Naive thymus-derived CD4-positive, alpha-beta T cell (primary cell): Measurements from ENCODE around the gene MREG. TPM values are rescaled to one million over a fixed set of nuclear protein-coding genes. Genes with fewer than 3 reads are reported as not detected.
A peak's percentile ranks its signal among the peaks of the same experiment; 100 is the strongest.

Experiments
- ATAC-seq: fragments of 150-1000 bp; cut with Tn5 transposase; 2 replicates; pipeline ENCODE4 v1.10.0; 2021; ENCODE audit warnings: mild to moderate bottlenecking, moderate library complexity
- CTCF ChIA-PET: fragments of 350-600 bp; sonication (Branson Sonifier 250); formaldehyde crosslinking; loops from one replicate; lab custom pipeline; 2021; ENCODE audit warnings: antibody characterized with exemption; lab: Charles Lee
- POLR2A ChIA-PET: fragments of 350-600 bp; sonication (Branson Sonifier 250); formaldehyde crosslinking; loops from one replicate; lab custom pipeline; 2021; ENCODE audit warnings: antibody characterized with exemption, inconsistent platforms; lab: Charles Lee
- DNase-seq, 9 donors: peaks; one replicate each; pipeline versions ENCODE4 v3.0.0 to v3.0.0-alpha.2; 2020 to 2022; ENCODE audit warnings: mixed read lengths in 1 of 9
- H3K27ac ChIP-seq: one replicate; pipeline ENCODE4 v1.7.0; 2013; ENCODE audit warnings: mild to moderate bottlenecking, low read depth, low read length, moderate library complexity
- H3K27me3 ChIP-seq, 2 donors: one replicate each; pipeline ENCODE4 v1.7.0; 2013; ENCODE audit warnings: low read length in 2 of 2, mild to moderate bottlenecking in 2 of 2, moderate library complexity in 2 of 2; ENCODE audit not compliant: control insufficient read depth in 2 of 2, insufficient read depth in 2 of 2
- H3K36me3 ChIP-seq, 3 experiments: 1 replicate in 2 of 3; 2 replicates in 1 of 3; pipeline ENCODE4 v1.7.0; 2013; ENCODE audit warnings: low read length in 3 of 3, mild to moderate bottlenecking in 3 of 3, moderate library complexity in 1 of 3; ENCODE audit not compliant: insufficient read depth in 3 of 3, control insufficient read depth in 2 of 3
- H3K4me1 ChIP-seq, 2 donors: one replicate each; pipeline ENCODE4 v1.7.0; 2013; ENCODE audit warnings: low read length in 2 of 2, mild to moderate bottlenecking in 2 of 2, moderate library complexity in 1 of 2; ENCODE audit not compliant: control insufficient read depth in 2 of 2, insufficient read depth in 2 of 2
- H3K4me3 ChIP-seq: 2 replicates; pipeline ENCODE4 v1.7.0; 2013; ENCODE audit warnings: mild to moderate bottlenecking, low read length
- H3K9me3 ChIP-seq, 3 experiments: 1 replicate in 2 of 3; 2 replicates in 1 of 3; pipeline ENCODE4 v1.7.0; 2013; ENCODE audit warnings: low read length in 3 of 3; ENCODE audit not compliant: control insufficient read depth in 2 of 3
- H3K27ac Mint-ChIP-seq, 9 donors: one replicate each; pipeline ENCODE4 v1.8.0; 2020 to 2022; ENCODE audit warnings: mixed read lengths in 9 of 9, mild to moderate bottlenecking in 8 of 9, moderate library complexity in 5 of 9, inconsistent platforms in 2 of 9
- H3K27me3 Mint-ChIP-seq, 5 donors: one replicate each; pipeline ENCODE4 v1.8.0; 2021 to 2022; ENCODE audit warnings: mixed read lengths in 5 of 5, mild to moderate bottlenecking in 1 of 5
- H3K36me3 Mint-ChIP-seq, 5 donors: one replicate each; pipeline ENCODE4 v1.8.0; 2020 to 2022; ENCODE audit warnings: mixed read lengths in 5 of 5, mild to moderate bottlenecking in 3 of 5, inconsistent platforms in 1 of 5
- H3K4me1 Mint-ChIP-seq, 7 donors: one replicate each; pipeline ENCODE4 v1.8.0; 2020 to 2022; ENCODE audit warnings: mixed read lengths in 7 of 7, mild to moderate bottlenecking in 3 of 7, inconsistent platforms in 1 of 7
- H3K4me3 Mint-ChIP-seq, 10 donors: one replicate each; pipeline ENCODE4 v1.8.0; 2020 to 2022; ENCODE audit warnings: mild to moderate bottlenecking in 10 of 10, mixed read lengths in 10 of 10, moderate library complexity in 6 of 10, inconsistent platforms in 2 of 10
- H3K9me3 Mint-ChIP-seq, 11 donors: one replicate each; pipeline ENCODE4 v1.8.0; 2020 to 2022; ENCODE audit warnings: mixed read lengths in 11 of 11, mild to moderate bottlenecking in 4 of 11, inconsistent platforms in 1 of 11, moderate library complexity in 1 of 11
- intact Hi-C, 2 donors: fragments of 100-400 bp; cut with micrococcal nuclease; formaldehyde crosslinking; loops; one replicate each; pipeline ENCODE4 v1.15.1; 2023
- polyA plus RNA-seq, 2 donors: library from polyadenylated mRNA; unstranded; fragments of 300-500 nt; fragmentation: Illumina TruSeq; gene quantifications; one replicate each; pipeline ENCODE4 v1.2.3, GENCODE V29; 2021
- total RNA-seq, 6 experiments: library from RNA in 5 of 6; stranded (reverse) in 5 of 6; gene quantifications; 1 replicate in 5 of 6; 2 replicates in 1 of 6; pipeline ENCODE4 v1.2.3 and lab custom pipeline; 2021 to 2026

The MREG gene
- total and polyA plus RNA-seq, 7 experiments from 2014 or later, result 0.39 to 8.5 (median 6.1) TPM

GRCh38 chr2:215917953-215918620, 95.3 kb downstream of the MREG start:
- ATAC-seq, result no peak
- peaks cover 0 to 8% (median 0%) of the 10 kb centered on the region in 7 donors for H3K4me1 Mint-ChIP-seq
- H3K27ac Mint-ChIP-seq, result peak overlapping the region in 1 of 9 donors; percentile 1
- no peak for DNase-seq
- H3K4me1 ChIP-seq, result no peaks in the 10 kb centered on the region
- no peak overlapping the region for H3K4me3 Mint-ChIP-seq
- H3K36me3 ChIP-seq, result no peaks in the 10 kb centered on the region
- H3K4me3 ChIP-seq, result no peak overlapping the region
- no peaks in the 10 kb centered on the region for H3K9me3 ChIP-seq
- CTCF ChIA-PET, result interaction anchor here (0.6 to 2.1 kb wide), 3 partner anchors 41 to 466 kb away, joined by 3 to 8 read pairs (median 6); no protein-coding TSS in a partner anchor
- H3K27me3 ChIP-seq, result no peaks in the 10 kb centered on the region
- peaks cover 0 to 15% (median 10%) of the 10 kb centered on the region in 5 donors for H3K27me3 Mint-ChIP-seq
- H3K9me3 Mint-ChIP-seq, result no peaks in the 10 kb centered on the region
- POLR2A ChIA-PET, result no interaction called here
- intact Hi-C loops, result no loop called here
- no peaks in the 10 kb centered on the region for H3K36me3 Mint-ChIP-seq
- no peak overlapping the region for H3K27ac ChIP-seq

- H3K4me1 Mint-ChIP-seq, result peaks cover 0 to 8% (median 0%) of the 10 kb centered on the region in 7 donors
- ATAC-seq, result no peak
These were observed 97.9 kb downstream of the MREG start for GRCh38 chr2:215915441-215915840.

GRCh38 chr2:215914777-215915165, 98.6 kb downstream of the MREG start:
- H3K9me3 Mint-ChIP-seq, result no peaks in the 10 kb centered on the region
- H3K27ac ChIP-seq, result no peak overlapping the region
- no peaks in the 10 kb centered on the region for H3K36me3 Mint-ChIP-seq
- peaks cover 0 to 8% (median 0%) of the 10 kb centered on the region in 7 donors for H3K4me1 Mint-ChIP-seq
- H3K27ac Mint-ChIP-seq, result no peak overlapping the region
- H3K9me3 ChIP-seq, result no peaks in the 10 kb centered on the region
- H3K4me1 ChIP-seq, result no peaks in the 10 kb centered on the region
- no peak overlapping the region for H3K4me3 Mint-ChIP-seq
- DNase-seq, result no peak
- no peak for ATAC-seq
- POLR2A ChIA-PET, result no interaction called here
- intact Hi-C loops, result no loop called here
- peaks cover 10 to 25% (median 12%) of the 10 kb centered on the region in 5 donors for H3K27me3 Mint-ChIP-seq
- CTCF ChIA-PET, result no interaction called here
- no peak overlapping the region for H3K4me3 ChIP-seq
- H3K36me3 ChIP-seq, result no peaks in the 10 kb centered on the region
- no peaks in the 10 kb centered on the region for H3K27me3 ChIP-seq

More at GRCh38 chr2:215915441-215915840, 97.9 kb downstream of the MREG start:
- H3K27ac Mint-ChIP-seq, result no peak overlapping the region
- no peak for DNase-seq
- no peaks in the 10 kb centered on the region for H3K9me3 Mint-ChIP-seq
- H3K9me3 ChIP-seq, result no peaks in the 10 kb centered on the region
- H3K36me3 Mint-ChIP-seq, result no peaks in the 10 kb centered on the region
- H3K36me3 ChIP-seq, result no peaks in the 10 kb centered on the region
- H3K4me3 ChIP-seq, result no peak overlapping the region
- no peaks in the 10 kb centered on the region for H3K4me1 ChIP-seq
- H3K4me3 Mint-ChIP-seq, result no peak overlapping the region
- H3K27me3 Mint-ChIP-seq, result peaks cover 10 to 22% (median 11%) of the 10 kb centered on the region in 5 donors
- intact Hi-C loops, result no loop called here
- H3K27me3 ChIP-seq, result no peaks in the 10 kb centered on the region
- no peak overlapping the region for H3K27ac ChIP-seq
- POLR2A ChIA-PET, result no interaction called here
- CTCF ChIA-PET, result no interaction called here

- intact Hi-C loops, result no loop called here
- Mint-ChIP-seq H3K4me3 (no peak overlapping the region), H3K9me3 (no peaks in the 10 kb centered on the region), H3K4me1 (peaks cover 0 to 8% (median 0%) of the 10 kb centered on the region in 7 donors), H3K36me3 (no peaks in the 10 kb centered on the region), H3K27me3 (peaks cover 9 to 30% (median 17%) of the 10 kb centered on the region in 5 donors), H3K27ac (no peak overlapping the region)
- POLR2A ChIA-PET, result no interaction called here
- Histone ChIP-seq H3K4me1 (no peaks in the 10 kb centered on the region), H3K9me3 (no peaks in the 10 kb centered on the region), H3K4me3 (no peak overlapping the region), H3K27ac (no peak overlapping the region), H3K27me3 (no peaks in the 10 kb centered on the region), H3K36me3 (no peaks in the 10 kb centered on the region)
- CTCF ChIA-PET, result interaction anchor here (0.6 to 0.7 kb wide), 3 partner anchors 375 to 497 kb away, joined by 3 to 4 read pairs (median 3); no protein-coding TSS in a partner anchor
- ATAC-seq, result no peak
- DNase-seq, result no peak
These were observed 99.1 kb downstream of the MREG start for GRCh38 chr2:215914054-215914776.

- Histone ChIP-seq H3K4me3 (no peak overlapping the region), H3K27ac (no peak overlapping the region), H3K9me3 (no peaks in the 10 kb centered on the region), H3K4me1 (no peaks in the 10 kb centered on the region), H3K36me3 (no peaks in the 10 kb centered on the region), H3K27me3 (no peaks in the 10 kb centered on the region)
- no peak overlapping the region for H3K4me3 Mint-ChIP-seq
- no peaks in the 10 kb centered on the region for H3K9me3 Mint-ChIP-seq
- CTCF ChIA-PET, result no interaction called here
- H3K27ac Mint-ChIP-seq, result no peak overlapping the region
- peaks cover 0 to 4% (median 0%) of the 10 kb centered on the region in 7 donors for H3K4me1 Mint-ChIP-seq
- no peaks in the 10 kb centered on the region for H3K36me3 Mint-ChIP-seq
- peaks cover 18 to 39% (median 20%) of the 10 kb centered on the region in 5 donors for H3K27me3 Mint-ChIP-seq
- POLR2A ChIA-PET, result no interaction called here
- ATAC-seq (no peak), DNase-seq (no peak)
- intact Hi-C loops, result no loop called here
These were observed 101.0 kb downstream of the MREG start for GRCh38 chr2:215912299-215912842.

- no peak overlapping the region for H3K4me3 ChIP-seq
- intact Hi-C loops, result no loop called here
- Mint-ChIP-seq H3K36me3 (no peaks in the 10 kb centered on the region), H3K4me3 (no peak overlapping the region), H3K27me3 (peaks cover 18 to 41% (median 20%) of the 10 kb centered on the region in 5 donors), H3K4me1 (peaks cover 0 to 4% (median 0%) of the 10 kb centered on the region in 7 donors), H3K9me3 (no peaks in the 10 kb centered on the region), H3K27ac (no peak overlapping the region)
- H3K27me3 ChIP-seq, result no peaks in the 10 kb centered on the region
- ChIA-PET CTCF (no interaction called here), POLR2A (no interaction called here)
- no peaks in the 10 kb centered on the region for H3K9me3 ChIP-seq
- H3K36me3 ChIP-seq, result no peaks in the 10 kb centered on the region
- no peak for ATAC-seq
- no peaks in the 10 kb centered on the region for H3K4me1 ChIP-seq
- DNase-seq, result no peak
- no peak overlapping the region for H3K27ac ChIP-seq
These were observed 101.9 kb downstream of the MREG start for GRCh38 chr2:215911301-215912085.
